K562 (cell line): ENCODE data around the gene PPM1M. TPM values are rescaled to one million over a fixed set of nuclear protein-coding genes. Genes with fewer than 3 reads are reported as not detected.

Experiments
- ATAC-seq: fragments of 200-7000 bp; cut with Tn5 transposase; 3 replicates; pipeline ENCODE4 v1.9.1; 2020; ENCODE audit warnings: moderate library complexity
- BruUV-seq: library from RNA; stranded (reverse); fragments of 400-500 nt; replicated peaks from 2 replicates; lab custom pipeline; 2021; lab: Mats Ljungman, UMichigan
- CTCF ChIA-PET: fragments of 300-600 bp; formaldehyde crosslinking; extraction: SDS; loops from one replicate; lab custom pipeline; 2021; ENCODE audit warnings: low intra/inter-chr PET ratio; lab: Yijun Ruan, JAX
- POLR2A ChIA-PET: fragments of 300-600, 350-650 bp; sonication (Branson Sonifier 250); formaldehyde crosslinking; extraction: SDS; loops from one replicate; lab custom pipeline; 2021; ENCODE audit warnings: antibody characterized with exemption, inconsistent platforms; lab: Yijun Ruan, JAX
- DNase-seq, 4 experiments: peaks; one replicate each; pipeline versions ENCODE4 v3.0.0 to v3.0.0-alpha.2; 2011 to 2018; ENCODE audit warnings: low spot score in 3 of 4, mixed read lengths in 3 of 4; ENCODE audit errors: extremely low read depth in 1 of 4
- FAIRE-seq: peaks from 2 replicates; lab custom pipeline; 2011; peaks lifted over from hg19 to GRCh38; lab: Jason Lieb, UNC
- H2AFZ ChIP-seq: 2 replicates; pipeline ENCODE4 v1.6.0; 2011; ENCODE audit warnings: low read depth, low read length, control low read depth, inconsistent platforms
- H3K27ac ChIP-seq: fragments of 200-600 bp; 3 replicates; pipeline ENCODE4 v1.8.0; 2011; ENCODE audit warnings: low read depth, mild to moderate bottlenecking, control low read depth, inconsistent platforms, low read length, moderate library complexity, mixed read lengths; ENCODE audit errors: extremely low read depth
- H3K27me3 ChIP-seq, 2 experiments: fragments of 300-600 bp in 1 of 2; 2 replicates in 1 of 2; 3 replicates in 1 of 2; pipeline versions ENCODE4 v1.6.0 to v1.8.0; 2011; ENCODE audit warnings: inconsistent platforms in 2 of 2, low read length in 2 of 2, mild to moderate bottlenecking in 1 of 2, mixed read lengths in 1 of 2, moderate library complexity in 1 of 2; ENCODE audit not compliant: control insufficient read depth in 2 of 2, insufficient read depth in 2 of 2
- H3K36me3 ChIP-seq: fragments of 300-600 bp; 3 replicates; pipeline ENCODE4 v1.8.0; 2011; ENCODE audit warnings: mild to moderate bottlenecking, low read length, inconsistent platforms; ENCODE audit not compliant: control insufficient read depth, insufficient read depth
- H3K4me1 ChIP-seq, 2 experiments: fragments of 200-600 bp in 1 of 2; replicated peaks in 1 of 2; 2 replicates in 1 of 2; 3 replicates in 1 of 2; pipeline versions ENCODE4 v1.5.1 to v1.8.0; 2011; ENCODE audit warnings: inconsistent platforms in 2 of 2, low read length in 2 of 2, mild to moderate bottlenecking in 1 of 2, mixed read lengths in 1 of 2, moderate library complexity in 1 of 2; ENCODE audit not compliant: control insufficient read depth in 2 of 2, insufficient read depth in 2 of 2
- H3K4me2 ChIP-seq: 2 replicates; pipeline ENCODE4 v1.6.1; 2011; ENCODE audit warnings: low read length, control low read depth, inconsistent platforms, mixed read lengths; ENCODE audit not compliant: insufficient read depth
- H3K4me3 ChIP-seq: fragments of 200-600 bp; sonication (generic), shearing (Covaris generic); 2 replicates; pipeline ENCODE4 v1.5.1; 2016; ENCODE audit warnings: control low read depth, inconsistent platforms
- H3K79me2 ChIP-seq: fragments of 200-600 bp; 3 replicates; pipeline ENCODE4 v1.8.0; 2011; ENCODE audit warnings: low read length, inconsistent platforms; ENCODE audit not compliant: control insufficient read depth, insufficient read depth
- H3K9ac ChIP-seq, 2 experiments: 2 replicates each; pipeline versions ENCODE4 v1.6.0 to v1.6.1; 2011; ENCODE audit warnings: low read depth in 2 of 2, low read length in 2 of 2, control low read depth in 1 of 2, inconsistent platforms in 1 of 2, mild to moderate bottlenecking in 1 of 2, mixed read lengths in 1 of 2; ENCODE audit not compliant: insufficient read depth in 1 of 2
- H3K9me1 ChIP-seq: one replicate; pipeline ENCODE4 v1.6.0; 2011; ENCODE audit warnings: inconsistent platforms, mild to moderate bottlenecking, low read length, moderate library complexity; ENCODE audit not compliant: control insufficient read depth, insufficient read depth
- H3K9me3 ChIP-seq: replicated peaks from 2 replicates; pipeline ENCODE4 v1.5.1; 2011; ENCODE audit warnings: low read depth, low read length, inconsistent platforms; ENCODE audit not compliant: control insufficient read depth, insufficient read depth
- H4K20me1 ChIP-seq: replicated peaks from 2 replicates; pipeline ENCODE4 v1.6.1; 2011; ENCODE audit warnings: low read length, inconsistent platforms, mixed read lengths; ENCODE audit not compliant: control insufficient read depth, insufficient read depth
- ARID2 ChIP-seq: fragments of 450-650 bp; IDR thresholded peaks from 2 replicates; pipeline ENCODE4 v1.6.1; 2017; ENCODE audit warnings: antibody characterized with exemption, mild to moderate bottlenecking
- C11orf30 ChIP-seq: fragments of 450-650 bp; IDR thresholded peaks from 2 replicates; pipeline ENCODE4 v1.6.1; 2016; ENCODE audit warnings: low read depth, mild to moderate bottlenecking
- MAFF ChIP-seq: IDR thresholded peaks from 2 replicates; pipeline ENCODE4 v1.6.1; 2012; ENCODE audit warnings: low read length, improper control_type of control experiment
- NR2F6 ChIP-seq: fragments of 450-650 bp; formaldehyde crosslinking; IDR thresholded peaks from 2 replicates; pipeline ENCODE4 v1.4.0; 2020; ENCODE audit warnings: mild to moderate bottlenecking
- POLR2A ChIP-seq: fragments of 450-650 bp; conservative IDR thresholded peaks from 2 replicates; pipeline ENCODE4 v1.6.1; 2016
- PREB ChIP-seq: sonication (generic); formaldehyde crosslinking; IDR thresholded peaks from 2 replicates; pipeline ENCODE4 v1.8.1; 2023; ENCODE audit warnings: mild to moderate bottlenecking, missing genetic modification reagents
- RNF219 ChIP-seq: fragments of 250-450 bp; sonication (Bioruptor Pico); IDR thresholded peaks from 2 replicates; pipeline ENCODE4 v1.5.0; 2022; ENCODE audit warnings: mild to moderate bottlenecking
- SIN3B ChIP-seq: fragments of 450-650 bp; IDR thresholded peaks from 2 replicates; pipeline ENCODE4 v1.6.1; 2017; ENCODE audit warnings: low read depth, mild to moderate bottlenecking, moderate library complexity
- SREBF1 ChIP-seq: fragments of 150-350 bp; IDR thresholded peaks from 2 replicates; pipeline ENCODE4 v1.6.1; 2014; ENCODE audit warnings: antibody characterized with exemption, low read depth, low read length, borderline replicate concordance
- TARDBP ChIP-seq: fragments of 450-650 bp; IDR thresholded peaks from 2 replicates; pipeline ENCODE4 v1.6.1; 2016
- ZNF277 ChIP-seq: fragments of 250-450 bp; sonication (Bioruptor Pico); IDR thresholded peaks from 2 replicates; pipeline ENCODE4 v1.8.0; 2022; ENCODE audit warnings: inconsistent platforms, mild to moderate bottlenecking, moderate library complexity, borderline replicate concordance
- ZNF316 ChIP-seq: fragments of 450-650 bp; IDR thresholded peaks from 2 replicates; pipeline ENCODE4 v1.6.1; 2016
- WGBS: fragments of 100-300 bp; shearing (Covaris generic); methylation state at CpG from one replicate; pipeline ENCODE4 v1.1.6; 2016; ENCODE audit warnings: low coverage, mixed read lengths; ENCODE audit not compliant: insufficient coverage; ENCODE audit errors: missing lambda C conversion rate; 5-methylcytosine and 5-hydroxymethylcytosine counted together
- in situ Hi-C: fragments of 300-500 bp; cut with MboI; formaldehyde crosslinking; loops from 4 replicates; pipeline ENCODE4 v1.15.0; 2018; ENCODE audit warnings: inconsistent platforms, mixed read lengths
- intact Hi-C: fragments of 100-400 bp; cut with micrococcal nuclease; formaldehyde crosslinking; loops from 2 replicates; pipeline ENCODE4 v1.14.2; 2022
- polyA plus RNA-seq, 8 experiments: library from polyadenylated mRNA; depleted of rRNA in 4 of 8; stranded (reverse) in 5 of 8; unstranded in 3 of 8; fragments of >200 nt; fragmentation: Nextera tagmentation in 2 of 8; fragmentation: Illumina TruSeq in 1 of 8; extraction: Ambion mirVana in 2 of 8; extraction: Trizol in 1 of 8; gene quantifications; 2 replicates each; pipeline versions ENCODE4 v1.2.1 to v1.2.3, GENCODE V29; 2011 to 2014; ENCODE audit warnings: inconsistent platforms in 1 of 8, missing spikeins in 1 of 8
- total RNA-seq, 7 experiments: library from RNA; depleted of rRNA in 6 of 7; stranded (reverse); fragments of >200 nt in 6 of 7; fragmentation: Illumina TruSeq in 2 of 7; extraction: Trizol in 2 of 7; gene quantifications; 2 replicates each; pipeline versions ENCODE4 v1.2.1 to v1.2.3, GENCODE V29; 2011 to 2021; ENCODE audit warnings: low replicate concordance in 1 of 7

The PPM1M gene
- total and polyA plus RNA-seq, 9 of the 15 experiments (the other 6 are each of a cell fraction or from before 2014, with no cell fraction given) = 1.4 to 9.2 (median 4.4) TPM

- Histone ChIP-seq H3K9ac (no peak overlapping the region), H3K9me1 (no peaks in the 10 kb centered on the region), H4K20me1 (no peaks in the 10 kb centered on the region), H3K36me3 (peaks cover 94% of the 10 kb centered on the region), H3K4me2 (no peak overlapping the region), H3K79me2 (no peaks in the 10 kb centered on the region), H3K27me3 (no peaks in the 10 kb centered on the region), H3K27ac (no peak overlapping the region), H3K4me1 (no peaks in the 10 kb centered on the region), H2AFZ (no peak overlapping the region), H3K4me3 (no peak overlapping the region), H3K9me3 (no peaks in the 10 kb centered on the region)
- intact Hi-C loops (no loop called here), in situ Hi-C loops (no loop called here)
- no peak for FAIRE-seq
- ATAC-seq = no peak
- BruUV-seq = no TSS peak
- DNase-seq = no peak
- TF ChIP-seq NR2F6 (CRISPR knock-in tag) (no peak), MAFF (peak; percentile 10; the same call in 1 of the 2 replicates), RNF219 (CRISPR knock-in tag) (no peak), ZNF316 (peak; percentile 57), PREB (CRISPR knock-in tag) (no peak), SREBF1 (no peak), SIN3B (no peak), ARID2 (no peak), POLR2A (no peak), TARDBP (no peak), ZNF277 (CRISPR knock-in tag) (no peak), C11orf30 (peak; percentile 35; the same call in 1 of the 2 replicates)
- POLR2A ChIA-PET = interaction anchor here (0.6 to 2.5 kb wide), 2 partner anchors 15 to 53 kb away, joined by 3 to 7 read pairs; no protein-coding TSS in a partner anchor
- CTCF ChIA-PET = no interaction called here
- WGBS = 87% methylated on average over 6 of the region's 6 CpGs
Observed at GRCh38 chr3:52205727-52206372, 39.7 kb upstream of the PPM1M start.
